Measurements from ENCODE around the gene SRSF8.
"Not testable (repeated sequence)": the region's sequence is repeated elsewhere in the genome, so short reads cannot be mapped to it uniquely, and the experiment has no call there.

SRSF8 gene

GRCh38 chr11:95098826-95099225 lies 32.1 kb downstream of the SRSF8 start:
- DNase-seq = no peak

- DNase-seq = no peak
These were observed 33.5 kb downstream of the SRSF8 start for GRCh38 chr11:95100191-95100648.

GRCh38 chr11:95100856-95101507 lies 34.3 kb downstream of the SRSF8 start:
- DNase-seq = no peak

DNA sequence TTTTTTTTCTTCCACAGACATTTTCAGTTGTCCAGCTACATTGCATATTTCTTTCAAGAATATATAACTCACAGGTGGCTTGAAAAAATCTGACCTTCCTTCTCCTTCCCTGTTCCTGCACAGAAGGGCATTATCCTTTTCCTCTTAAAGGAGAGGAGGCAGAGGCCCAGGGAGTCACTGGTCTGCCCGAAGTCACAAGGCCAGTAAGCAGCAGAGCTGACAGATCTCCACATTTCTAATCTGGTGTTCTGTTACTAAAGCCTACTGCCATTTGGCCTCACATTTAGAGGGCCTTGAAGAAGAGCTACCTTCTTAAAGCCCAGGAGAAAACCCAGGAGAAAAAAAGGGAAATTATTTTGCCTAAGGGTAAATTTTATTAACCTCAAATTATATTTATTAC lies 35.2 kb downstream of the SRSF8 start:
- DNase-seq = no peak

GRCh38 chr11:95102733-95103132 lies 36.0 kb downstream of the SRSF8 start:
- DNase-seq = no peak

GRCh38 chr11:95103701-95104100 lies 37.0 kb downstream of the SRSF8 start:
- DNase-seq = no peak

DNA sequence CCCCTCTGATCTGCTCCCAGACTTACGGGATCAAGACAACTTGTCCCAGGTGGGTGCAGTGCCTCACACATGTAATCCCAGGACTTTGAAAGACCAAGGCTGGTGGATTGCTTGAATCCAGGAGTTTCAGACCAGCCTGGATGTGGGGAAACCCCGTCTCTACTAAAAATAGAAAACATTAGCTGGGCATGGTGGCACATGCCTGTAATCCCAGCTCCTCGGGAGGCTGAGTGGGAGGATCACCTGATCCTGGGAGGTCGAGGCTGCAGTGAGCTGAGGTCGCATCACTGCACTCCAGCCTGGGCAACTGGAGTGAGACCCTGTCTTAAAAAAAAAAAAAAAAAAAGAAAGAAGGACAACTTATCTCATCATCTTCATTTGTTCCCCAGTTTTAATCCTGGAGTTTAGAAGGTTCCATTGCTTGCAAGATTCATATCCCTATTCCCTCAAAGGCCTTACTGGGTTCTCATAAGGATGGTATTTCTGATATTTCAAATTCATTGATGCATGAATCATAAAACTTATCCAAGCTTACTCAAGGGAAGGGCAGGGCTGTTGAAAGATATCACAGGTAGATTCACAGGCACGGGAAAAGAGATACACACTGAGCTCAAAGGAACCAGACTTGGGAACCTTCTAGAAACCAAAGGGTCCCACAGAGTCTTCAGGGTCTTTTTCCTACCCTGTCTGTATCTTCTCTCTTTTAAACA lies 37.6 kb downstream of the SRSF8 start:
- DNase-seq = no peak

GRCh38 chr11:95104856-95105255 lies 38.1 kb downstream of the SRSF8 start:
- DNase-seq = no peak

- DNase-seq = no peak
These were observed 41.5 kb downstream of the SRSF8 start for GRCh38 chr11:95108159-95108611.

- DNase-seq = no peak
These were observed 42.2 kb downstream of the SRSF8 start for GRCh38 chr11:95108671-95109551.

GRCh38 chr11:95111471-95111870 lies 44.8 kb downstream of the SRSF8 start:
- DNase-seq = not testable (repeated sequence)

- DNase-seq = no peak
These were observed 45.3 kb downstream of the SRSF8 start for GRCh38 chr11:95111923-95112540.

DNA sequence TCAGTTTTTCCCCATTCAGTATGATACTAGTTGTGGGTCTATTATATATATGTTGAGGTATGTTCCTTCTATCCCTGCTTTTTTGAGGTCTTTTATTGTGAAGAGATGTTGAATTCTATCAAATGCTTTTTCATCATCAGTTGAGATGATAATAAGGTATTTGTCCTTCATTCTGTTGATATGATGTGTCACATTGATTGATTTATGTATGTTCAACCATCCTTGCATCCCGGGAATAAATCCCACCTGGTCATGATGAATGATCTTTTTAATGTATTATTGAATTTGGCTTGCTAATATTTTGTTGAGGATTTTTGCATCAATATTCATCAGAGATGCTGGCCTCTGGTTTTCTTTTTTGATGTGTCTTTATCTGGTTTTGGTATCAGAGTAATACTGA lies 48.9 kb downstream of the SRSF8 start:
- no peak for DNase-seq

GRCh38 chr11:95119361-95120060 lies 52.8 kb downstream of the SRSF8 start:
- DNase-seq = no peak
